H9 (cell line): Measurements from ENCODE around the gene KCTD4. TPM values are rescaled to one million over a fixed set of nuclear protein-coding genes. Genes with fewer than 3 reads are reported as not detected.

Source experiments
- DNase-seq: peaks from one replicate; pipeline ENCODE4 v3.0.0-alpha.2; 2017
- H2AFZ ChIP-seq: one replicate; pipeline ENCODE4 v1.6.1; 2013; ENCODE audit warnings: mild to moderate bottlenecking, low read length, control low read depth, moderate library complexity
- H2AK5ac ChIP-seq: 2 replicates; pipeline ENCODE4 v1.6.1; 2013; ENCODE audit warnings: low read length, control low read depth, mixed read lengths; ENCODE audit not compliant: insufficient read length
- H2BK120ac ChIP-seq: one replicate; pipeline ENCODE4 v1.6.1; 2013; ENCODE audit warnings: low read depth, mild to moderate bottlenecking, low read length, control low read depth, inconsistent platforms; ENCODE audit not compliant: poor library complexity, severe bottlenecking
- H2BK12ac ChIP-seq: 2 replicates; pipeline ENCODE4 v1.6.1; 2013; ENCODE audit warnings: low read length, control low read depth, mixed read lengths, low read depth; ENCODE audit not compliant: insufficient read length
- H2BK15ac ChIP-seq: 2 replicates; pipeline ENCODE4 v1.6.1; 2013; ENCODE audit warnings: low read depth, low read length, control low read depth
- H2BK20ac ChIP-seq: one replicate; pipeline ENCODE4 v1.6.1; 2013; ENCODE audit warnings: low read depth, mild to moderate bottlenecking, low read length, control low read depth, inconsistent platforms; ENCODE audit not compliant: poor library complexity, severe bottlenecking
- H2BK5ac ChIP-seq: 2 replicates; pipeline ENCODE4 v1.6.1; 2013; ENCODE audit warnings: low read length, control low read depth, mixed read lengths; ENCODE audit not compliant: insufficient read length
- H3K14ac ChIP-seq: 2 replicates; pipeline ENCODE4 v1.6.1; 2013; ENCODE audit warnings: low read length, control low read depth; ENCODE audit not compliant: insufficient read depth
- H3K18ac ChIP-seq: 2 replicates; pipeline ENCODE4 v1.6.1; 2013; ENCODE audit warnings: low read depth, mild to moderate bottlenecking, mixed read lengths, low read length, control low read depth; ENCODE audit not compliant: insufficient read length
- H3K23ac ChIP-seq: 2 replicates; pipeline ENCODE4 v1.6.1; 2013; ENCODE audit warnings: low read length, control low read depth, mixed read lengths, low read depth; ENCODE audit not compliant: insufficient read length
- H3K23me2 ChIP-seq: 2 replicates; pipeline ENCODE4 v1.6.1; 2013; ENCODE audit warnings: low read depth, mild to moderate bottlenecking, mixed read lengths, low read length, control low read depth; ENCODE audit not compliant: insufficient read length, poor library complexity, severe bottlenecking
- H3K27ac ChIP-seq: 2 replicates; pipeline ENCODE4 v1.5.1; 2013; ENCODE audit warnings: low read length, control low read depth, mixed read lengths, low read depth; ENCODE audit not compliant: insufficient read length
- H3K27me3 ChIP-seq: 2 replicates; pipeline ENCODE4 v1.6.1; 2013; ENCODE audit warnings: low read length, control low read depth, inconsistent platforms; ENCODE audit not compliant: insufficient read depth
- H3K4ac ChIP-seq: 2 replicates; pipeline ENCODE4 v1.6.1; 2013; ENCODE audit warnings: low read depth, mild to moderate bottlenecking, control low read depth, inconsistent platforms, low read length, moderate library complexity
- H3K4me1 ChIP-seq: 2 replicates; pipeline ENCODE4 v1.6.1; 2013; ENCODE audit warnings: low read length, control low read depth, inconsistent platforms; ENCODE audit not compliant: insufficient read depth
- H3K4me2 ChIP-seq: 2 replicates; pipeline ENCODE4 v1.6.1; 2013; ENCODE audit warnings: low read length, control low read depth, mixed read lengths; ENCODE audit not compliant: insufficient read length, insufficient read depth
- H3K56ac ChIP-seq: 2 replicates; pipeline ENCODE4 v1.6.1; 2013; ENCODE audit warnings: low read depth, mild to moderate bottlenecking, mixed read lengths, low read length, control low read depth; ENCODE audit not compliant: insufficient read length
- H3K79me1 ChIP-seq: 2 replicates; pipeline ENCODE4 v1.6.1; 2013; ENCODE audit warnings: low read depth, mild to moderate bottlenecking, moderate library complexity, low read length, control low read depth, inconsistent platforms; ENCODE audit not compliant: insufficient read depth, poor library complexity, severe bottlenecking
- H3K79me2 ChIP-seq: 2 replicates; pipeline ENCODE4 v1.6.1; 2013; ENCODE audit warnings: low read length, control low read depth, inconsistent platforms; ENCODE audit not compliant: insufficient read depth
- H3K9ac ChIP-seq: 2 replicates; pipeline ENCODE4 v1.6.1; 2013; ENCODE audit warnings: low read length, control low read depth, mixed read lengths; ENCODE audit not compliant: insufficient read length; ENCODE audit errors: extremely low read depth
- H3K9me3 ChIP-seq: one replicate; pipeline ENCODE4 v1.6.1; 2013; ENCODE audit warnings: low read depth, low read length, inconsistent platforms; ENCODE audit not compliant: control insufficient read depth
- H3T11ph ChIP-seq: one replicate; pipeline ENCODE4 v1.6.1; 2013; ENCODE audit warnings: mild to moderate bottlenecking, low read length, control low read depth, inconsistent platforms
- H4K20me1 ChIP-seq: one replicate; pipeline ENCODE4 v1.6.1; 2013; ENCODE audit not compliant: control insufficient read depth, insufficient read length, insufficient read depth
- H4K5ac ChIP-seq: 2 replicates; pipeline ENCODE4 v1.6.1; 2013; ENCODE audit warnings: low read depth, mild to moderate bottlenecking, mixed read lengths, low read length, control low read depth; ENCODE audit not compliant: insufficient read length
- H4K8ac ChIP-seq: replicated peaks from 2 replicates; pipeline ENCODE4 v1.6.1; 2013; ENCODE audit warnings: low read length, control low read depth, mixed read lengths, low read depth; ENCODE audit not compliant: insufficient read length
- H4K91ac ChIP-seq: 2 replicates; pipeline ENCODE4 v1.6.1; 2013; ENCODE audit warnings: low read depth, mild to moderate bottlenecking, moderate library complexity, mixed read lengths, low read length, control low read depth; ENCODE audit not compliant: insufficient read length
- H3K27ac Mint-ChIP-seq, 3 experiments: 2 replicates in 2 of 3; 3 replicates in 1 of 3; pipeline ENCODE4 v1.8.0; 2020 to 2021; ENCODE audit warnings: mixed read lengths in 3 of 3, mild to moderate bottlenecking in 1 of 3, moderate library complexity in 1 of 3
- H3K27me3 Mint-ChIP-seq: 2 replicates; pipeline ENCODE4 v1.8.0; 2021; ENCODE audit warnings: low read depth, mild to moderate bottlenecking, moderate library complexity, mixed read lengths
- H3K36me3 Mint-ChIP-seq, 3 experiments: 2 replicates in 2 of 3; 3 replicates in 1 of 3; pipeline ENCODE4 v1.8.0; 2020 to 2021; ENCODE audit warnings: low read depth in 3 of 3, mixed read lengths in 3 of 3; ENCODE audit not compliant: insufficient read depth in 1 of 3
- H3K4me1 Mint-ChIP-seq, 2 experiments: 2 replicates each; pipeline ENCODE4 v1.8.0; 2020; ENCODE audit warnings: mixed read lengths in 2 of 2
- H3K4me3 Mint-ChIP-seq, 2 experiments: 2 replicates in 1 of 2; 3 replicates in 1 of 2; pipeline ENCODE4 v1.8.0; 2020 to 2021; ENCODE audit warnings: mild to moderate bottlenecking in 2 of 2, mixed read lengths in 2 of 2, moderate library complexity in 1 of 2
- H3K9me3 Mint-ChIP-seq, 2 experiments: 2 replicates in 1 of 2; 3 replicates in 1 of 2; pipeline ENCODE4 v1.8.0; 2020; ENCODE audit warnings: mild to moderate bottlenecking in 2 of 2, mixed read lengths in 2 of 2, moderate library complexity in 1 of 2
- CTCF ChIP-seq: fragments of 200-600 bp; sonication (generic); conservative IDR thresholded peaks from 3 replicates; pipeline ENCODE4 v1.8.0; 2021; ENCODE audit warnings: antibody characterized with exemption, mild to moderate bottlenecking
- WGBS: extraction: QIAGEN DNeasy Blood & Tissue Kit; methylation state at CpG from one replicate; pipeline ENCODE4 v1.1.7; 2013; ENCODE audit warnings: missing lambda C conversion rate, low lambda C conversion rate, mixed read lengths; ENCODE audit not compliant: insufficient read length; ENCODE audit errors: extremely low coverage; 5-methylcytosine and 5-hydroxymethylcytosine counted together
- total RNA-seq: library from RNA; stranded (reverse); gene quantifications from 2 replicates; pipeline ENCODE4 v1.2.1, GENCODE V29; 2021

Gene KCTD4
- total RNA-seq, 1 experiment from 2014 or later: not detected

GRCh38 chr13:45180303-45180702 lies 20.5 kb downstream of the KCTD4 start:
- no peak overlapping the region for H4K91ac ChIP-seq
- no peak for TF ChIP-seq CTCF
- peaks cover 3% of the 10 kb centered on the region for H4K20me1 ChIP-seq
- H3K4me1 Mint-ChIP-seq: peaks cover 0 to 5% of the 10 kb centered on the region in 2 experiments; a peak in 1 of 4 replicates
- no peaks in the 10 kb centered on the region for H3K27me3 Mint-ChIP-seq
- H2AK5ac ChIP-seq: no peak overlapping the region
- no peak overlapping the region for H3K27ac ChIP-seq
- H3K9ac ChIP-seq: no peak overlapping the region
- H3K36me3 Mint-ChIP-seq: peaks cover 0 to 2% (median 2%) of the 10 kb centered on the region in 3 experiments; a peak in 3 of 7 replicates
- no peak overlapping the region for H3K27ac Mint-ChIP-seq
- no peak overlapping the region for H4K8ac ChIP-seq
- no peak overlapping the region for H3K14ac ChIP-seq
- H2BK120ac ChIP-seq: no peak overlapping the region
- H3K9me3 ChIP-seq: no peaks in the 10 kb centered on the region
- no peak overlapping the region for H3K56ac ChIP-seq
- no peak overlapping the region for H3T11ph ChIP-seq
- H2AFZ ChIP-seq: no peak overlapping the region
- no peak overlapping the region for H2BK20ac ChIP-seq
- DNase-seq: no peak
- no peaks in the 10 kb centered on the region for H3K23me2 ChIP-seq
- no peak overlapping the region for H2BK5ac ChIP-seq
- H3K27me3 ChIP-seq: no peaks in the 10 kb centered on the region
- no peak overlapping the region for H2BK15ac ChIP-seq
- no peak overlapping the region for H4K5ac ChIP-seq
- H3K79me2 ChIP-seq: no peaks in the 10 kb centered on the region
- H3K23ac ChIP-seq: no peak overlapping the region
- H3K18ac ChIP-seq: no peak overlapping the region
- no CpG with 5 or more reads among the region's 3 CpGs for WGBS
- no peak overlapping the region for H2BK12ac ChIP-seq
- H3K4ac ChIP-seq: no peak overlapping the region
- H3K79me1 ChIP-seq: no peaks in the 10 kb centered on the region
- no peaks in the 10 kb centered on the region for H3K4me1 ChIP-seq
- no peak overlapping the region for H3K4me2 ChIP-seq
- no peaks in the 10 kb centered on the region for H3K9me3 Mint-ChIP-seq
- no peak overlapping the region for H3K4me3 Mint-ChIP-seq
